ENCODE data around the gene WDR93. TPM values are rescaled to one million over a fixed set of nuclear protein-coding genes. Genes with fewer than 3 reads are reported as not detected.

Gene WDR93
- total RNA-seq, 1 donor, result not detected

DNA sequence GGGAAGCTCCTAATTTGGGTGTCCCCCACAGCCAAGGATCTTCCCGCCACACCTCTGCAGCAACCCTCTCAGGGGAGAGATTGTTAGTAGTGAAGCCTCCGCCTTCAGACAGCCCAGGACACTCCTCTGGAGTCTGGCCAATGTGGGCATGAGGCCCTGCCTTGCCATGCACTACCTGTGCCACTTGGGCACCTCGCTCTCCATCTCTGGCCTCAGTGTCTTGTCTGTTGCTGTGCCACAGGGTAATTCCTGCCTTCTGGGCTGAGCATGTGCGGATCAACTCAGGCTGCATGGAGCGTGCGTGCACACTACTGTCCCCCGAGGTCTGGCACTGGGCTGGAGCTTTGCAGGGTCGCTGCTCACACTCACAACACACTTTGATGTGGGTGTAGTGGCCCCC, 68.4 kb downstream of the WDR93 start:
- Histone ChIP-seq H3K9me3 (ENCODE audit: low read depth, low read length) (no peaks in the 10 kb centered on the region), H3K4me1 (ENCODE audit: insufficient read depth, low read length) (peaks cover 13% of the 10 kb centered on the region), H3K4me3 (ENCODE audit: low read length) (no peak overlapping the region), H3K27me3 (ENCODE audit: insufficient read depth, low read length) (no peaks in the 10 kb centered on the region)

DNA sequence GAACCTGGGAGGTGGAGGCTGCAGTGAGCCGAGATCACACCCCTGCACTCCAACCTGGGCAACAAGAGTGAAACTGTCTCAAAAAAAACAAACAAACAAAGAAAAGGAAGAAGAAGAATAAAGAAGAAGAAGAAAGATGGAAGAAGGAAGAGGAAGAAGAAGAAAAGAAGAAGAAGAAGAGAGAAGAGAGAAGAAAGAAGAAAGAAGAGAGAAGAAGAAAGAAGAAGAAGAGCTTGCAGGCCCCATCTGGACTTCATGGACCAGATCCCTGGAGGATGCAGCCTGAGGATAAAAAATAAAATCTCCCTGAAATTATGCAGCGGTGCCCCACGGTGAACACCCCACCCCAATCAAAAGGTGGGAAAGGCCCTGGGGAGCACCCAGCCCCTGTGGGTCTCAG, 69.2 kb downstream of the WDR93 start:
- H3K4me1 ChIP-seq (ENCODE audit: insufficient read depth, low read length), result peaks cover 14% of the 10 kb centered on the region

DNA sequence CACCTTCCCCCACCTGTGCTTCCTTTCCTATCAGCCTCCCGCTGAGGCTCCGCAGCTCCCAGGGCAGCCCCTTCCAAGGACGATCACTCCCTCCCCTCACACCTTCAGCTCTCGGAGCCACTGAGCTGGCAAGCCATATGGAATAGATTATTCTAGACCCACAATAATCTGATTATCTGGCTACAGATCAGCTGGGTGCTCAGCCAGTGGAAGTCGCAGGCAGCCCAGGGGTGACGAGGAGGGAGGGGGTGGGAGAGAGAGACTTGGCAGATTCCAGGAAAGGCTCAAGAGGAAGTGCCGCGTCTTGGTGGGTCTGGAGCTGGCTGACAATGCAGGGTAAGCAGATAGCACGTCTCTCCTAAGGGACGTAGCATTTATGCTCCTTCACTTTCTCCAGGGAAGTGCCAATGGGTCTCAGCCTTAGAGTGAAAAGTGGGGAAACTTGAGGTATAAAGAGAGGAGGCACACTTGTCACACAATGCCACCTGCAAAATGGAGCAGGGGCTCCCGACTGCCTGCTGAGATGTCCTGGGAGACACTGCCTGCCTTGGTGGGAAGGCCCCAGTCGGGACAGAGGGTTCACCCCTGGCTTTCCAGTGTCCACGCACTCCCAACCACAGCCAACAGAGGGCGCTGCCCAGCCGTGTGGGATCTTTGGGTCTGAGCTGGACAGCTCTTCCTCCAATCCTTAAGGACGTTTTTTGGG, 69.8 kb downstream of the WDR93 start:
- no peaks in the 10 kb centered on the region for H3K27me3 ChIP-seq (ENCODE audit: insufficient read depth, low read length)
- H3K9me3 ChIP-seq (ENCODE audit: low read depth, low read length), result no peaks in the 10 kb centered on the region
- H3K4me1 ChIP-seq (ENCODE audit: insufficient read depth, low read length), result peaks cover 14% of the 10 kb centered on the region
- no peak overlapping the region for H3K4me3 ChIP-seq (ENCODE audit: low read length)

More for the DNA sequence above, 69.2 kb downstream of the WDR93 start:
- Histone ChIP-seq H3K4me3 (ENCODE audit: low read length) (no peak overlapping the region), H3K9me3 (ENCODE audit: low read depth, low read length) (no peaks in the 10 kb centered on the region), H3K27me3 (ENCODE audit: insufficient read depth, low read length) (no peaks in the 10 kb centered on the region)

- no peaks in the 10 kb centered on the region for H3K9me3 ChIP-seq (ENCODE audit: low read depth, low read length)
- H3K4me3 ChIP-seq (ENCODE audit: low read length), result no peak overlapping the region
- H3K27me3 ChIP-seq (ENCODE audit: insufficient read depth, low read length), result no peaks in the 10 kb centered on the region
- H3K4me1 ChIP-seq (ENCODE audit: insufficient read depth, low read length), result peaks cover 14% of the 10 kb centered on the region
These were observed 70.6 kb downstream of the WDR93 start for GRCh38 chr15:89761009-89761831.

DNA sequence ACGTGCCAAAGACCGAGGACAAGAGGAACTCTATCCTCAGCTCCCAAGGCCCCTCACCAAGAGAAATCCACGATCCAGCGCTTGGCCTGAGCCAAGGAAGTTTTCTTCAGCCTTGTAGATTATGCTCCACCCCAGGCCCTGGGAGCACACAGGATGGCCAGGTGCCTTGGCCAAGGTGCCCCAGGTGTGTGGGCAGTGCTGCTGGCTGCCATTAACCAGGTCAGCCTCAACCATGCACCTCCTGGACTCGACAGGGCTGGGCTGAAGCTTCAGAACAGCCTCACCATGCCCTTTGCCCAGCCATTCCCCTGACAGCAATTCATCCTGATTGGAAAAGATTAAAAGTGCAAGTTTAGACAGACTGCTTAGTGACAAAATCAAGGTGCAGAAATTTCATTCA, 71.3 kb downstream of the WDR93 start:
- Histone ChIP-seq H3K4me1 (ENCODE audit: insufficient read depth, low read length) (peaks cover 14% of the 10 kb centered on the region), H3K9me3 (ENCODE audit: low read depth, low read length) (no peaks in the 10 kb centered on the region), H3K27me3 (ENCODE audit: insufficient read depth, low read length) (no peaks in the 10 kb centered on the region), H3K4me3 (ENCODE audit: low read length) (no peak overlapping the region)

DNA sequence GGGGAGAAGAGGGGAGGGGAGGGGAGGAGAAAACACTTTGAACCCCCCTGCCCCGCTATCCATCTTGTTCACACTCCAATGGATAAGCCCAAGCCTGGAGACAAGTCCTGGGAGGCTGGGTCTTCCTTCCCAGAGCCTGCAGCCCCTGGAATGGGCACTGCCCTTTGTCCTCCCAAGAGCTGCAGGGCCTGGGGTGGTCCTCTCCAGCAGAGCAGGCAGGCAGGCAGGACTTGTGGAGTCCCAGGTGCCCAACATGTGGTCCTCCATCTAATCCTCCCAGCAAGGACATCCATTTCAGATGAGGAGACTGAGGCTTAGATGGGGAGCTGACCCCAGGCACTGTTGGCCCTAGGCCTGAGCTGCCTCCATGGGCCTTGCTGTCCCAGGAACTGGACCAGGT, 75.1 kb downstream of the WDR93 start:
- peaks cover 6% of the 10 kb centered on the region for H3K4me1 ChIP-seq (ENCODE audit: insufficient read depth, low read length)
- H3K4me3 ChIP-seq (ENCODE audit: low read length), result no peak overlapping the region
- no peaks in the 10 kb centered on the region for H3K9me3 ChIP-seq (ENCODE audit: low read depth, low read length)
- no peaks in the 10 kb centered on the region for H3K27me3 ChIP-seq (ENCODE audit: insufficient read depth, low read length)

DNA sequence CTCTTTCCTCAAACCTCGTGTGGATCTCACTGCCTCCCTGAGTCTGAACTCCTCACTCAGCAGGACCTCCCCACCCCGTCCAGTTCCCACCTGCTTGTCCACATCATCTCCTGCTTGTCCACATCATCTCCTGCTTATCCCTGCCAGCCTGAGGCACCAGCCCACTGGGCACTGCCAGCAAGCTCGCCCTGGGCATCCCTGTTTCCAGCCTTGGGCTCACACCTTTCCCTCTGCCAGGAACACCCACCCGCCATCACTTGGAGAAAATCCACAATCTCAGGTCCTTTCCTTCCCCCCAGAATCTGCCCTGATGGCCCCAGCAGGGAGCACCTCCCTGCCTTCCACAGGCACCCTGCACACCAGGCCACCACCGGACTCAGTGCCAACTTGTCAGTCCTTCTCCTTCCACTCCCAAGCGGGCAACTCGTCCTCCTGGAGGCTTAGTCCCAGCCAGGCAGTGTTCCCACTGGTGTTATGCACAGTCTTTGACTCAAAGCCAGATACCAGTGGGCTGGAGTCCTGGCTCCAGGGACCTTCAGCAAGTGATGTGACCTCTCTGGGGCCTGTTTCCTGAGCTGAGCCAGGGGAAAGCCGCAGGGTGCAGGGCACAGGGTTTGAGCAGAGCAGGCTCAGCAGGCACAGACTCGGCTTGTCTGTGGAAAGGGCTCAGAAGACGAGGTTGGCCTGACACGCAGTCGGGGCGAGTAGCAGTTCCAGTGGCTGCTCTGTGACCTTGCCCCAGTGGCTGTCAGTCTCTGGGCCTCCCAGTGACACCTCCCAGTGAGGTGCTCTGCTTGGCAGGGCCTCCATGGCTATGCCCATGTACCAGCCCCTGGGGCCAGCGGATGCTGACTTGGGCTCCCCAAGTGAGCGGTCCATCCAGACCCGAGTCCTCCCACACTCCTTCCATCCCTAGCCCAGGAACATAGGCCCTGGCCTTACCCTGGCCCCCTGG, 76.0 kb downstream of the WDR93 start:
- H3K4me1 ChIP-seq (ENCODE audit: insufficient read depth, low read length), result peaks cover 5% of the 10 kb centered on the region
- no peaks in the 10 kb centered on the region for H3K27me3 ChIP-seq (ENCODE audit: insufficient read depth, low read length)
- H3K9me3 ChIP-seq (ENCODE audit: low read depth, low read length), result no peaks in the 10 kb centered on the region
- H3K4me3 ChIP-seq (ENCODE audit: low read length), result no peak overlapping the region

GRCh38 chr15:89767411-89767915, 76.9 kb downstream of the WDR93 start:
- H3K4me3 ChIP-seq (ENCODE audit: low read length), result no peak overlapping the region
- H3K27me3 ChIP-seq (ENCODE audit: insufficient read depth, low read length), result no peaks in the 10 kb centered on the region
- H3K9me3 ChIP-seq (ENCODE audit: low read depth, low read length), result no peaks in the 10 kb centered on the region
- H3K4me1 ChIP-seq (ENCODE audit: insufficient read depth, low read length), result peaks cover 5% of the 10 kb centered on the region

GRCh38 chr15:89768071-89768500, 77.5 kb downstream of the WDR93 start:
- peaks cover 5% of the 10 kb centered on the region for H3K4me1 ChIP-seq (ENCODE audit: insufficient read depth, low read length)
- H3K4me3 ChIP-seq (ENCODE audit: low read length), result no peak overlapping the region
- no peaks in the 10 kb centered on the region for H3K9me3 ChIP-seq (ENCODE audit: low read depth, low read length)
- H3K27me3 ChIP-seq (ENCODE audit: insufficient read depth, low read length), result no peaks in the 10 kb centered on the region

DNA sequence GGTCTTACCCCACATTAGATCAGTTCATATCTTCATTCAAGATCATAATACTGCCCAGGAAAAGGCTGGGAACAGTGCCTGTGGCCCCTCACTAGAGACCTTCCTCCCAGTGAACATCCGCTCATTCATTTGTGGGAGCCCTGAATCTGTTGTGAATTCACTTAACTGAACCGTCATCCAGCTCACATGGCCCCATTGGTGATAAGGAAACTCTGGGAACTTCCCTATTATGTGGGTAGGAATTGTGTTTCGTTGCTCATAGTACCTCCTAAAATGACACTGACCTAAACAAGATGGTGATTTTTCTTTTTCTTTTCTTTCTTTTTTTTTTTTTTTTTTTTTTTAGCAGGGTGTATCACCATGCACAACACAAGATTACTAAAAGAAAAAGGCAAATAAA, 78.8 kb downstream of the WDR93 start:
- H3K9me3 ChIP-seq (ENCODE audit: low read depth, low read length), result no peaks in the 10 kb centered on the region
- H3K4me3 ChIP-seq (ENCODE audit: low read length), result no peak overlapping the region
- H3K4me1 ChIP-seq (ENCODE audit: insufficient read depth, low read length), result no peaks in the 10 kb centered on the region
- H3K27me3 ChIP-seq (ENCODE audit: insufficient read depth, low read length), result no peaks in the 10 kb centered on the region

GRCh38 chr15:89770041-89770440, 79.4 kb downstream of the WDR93 start:
- no peaks in the 10 kb centered on the region for H3K27me3 ChIP-seq (ENCODE audit: insufficient read depth, low read length)

GRCh38 chr15:89772932-89773583, 82.4 kb downstream of the WDR93 start:
- Histone ChIP-seq H3K4me3 (ENCODE audit: low read length) (no peak overlapping the region), H3K27me3 (ENCODE audit: insufficient read depth, low read length) (peaks cover 3% of the 10 kb centered on the region), H3K4me1 (ENCODE audit: insufficient read depth, low read length) (peaks cover 20% of the 10 kb centered on the region), H3K9me3 (ENCODE audit: low read depth, low read length) (no peaks in the 10 kb centered on the region)

More at GRCh38 chr15:89770041-89770440, 79.4 kb downstream of the WDR93 start:
- Histone ChIP-seq H3K9me3 (ENCODE audit: low read depth, low read length) (no peaks in the 10 kb centered on the region), H3K4me1 (ENCODE audit: insufficient read depth, low read length) (no peaks in the 10 kb centered on the region), H3K4me3 (ENCODE audit: low read length) (no peak overlapping the region)

DNA sequence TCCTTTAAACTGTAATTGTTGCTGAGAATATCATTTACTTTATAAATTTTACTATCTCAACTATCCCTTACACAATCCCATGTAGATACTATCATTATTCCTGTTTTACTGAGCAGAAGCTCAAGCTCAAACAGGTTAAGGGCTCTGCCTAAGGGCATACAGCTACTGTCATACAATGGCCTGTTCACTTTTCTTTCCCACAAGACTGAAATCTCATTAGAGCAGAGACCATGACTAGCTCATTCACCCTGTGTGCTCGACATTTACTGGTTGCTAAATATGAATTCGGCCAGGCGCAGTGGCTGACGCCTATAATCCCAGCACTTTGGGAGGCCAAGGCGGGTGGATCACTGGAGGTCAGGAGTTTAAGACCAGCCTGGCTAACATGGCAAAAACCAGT, 83.9 kb downstream of the WDR93 start:
- H3K4me1 ChIP-seq (ENCODE audit: insufficient read depth, low read length), result peaks cover 20% of the 10 kb centered on the region
- H3K9me3 ChIP-seq (ENCODE audit: low read depth, low read length), result no peaks in the 10 kb centered on the region
- peaks cover 3% of the 10 kb centered on the region for H3K27me3 ChIP-seq (ENCODE audit: insufficient read depth, low read length)
- H3K4me3 ChIP-seq (ENCODE audit: low read length), result no peak overlapping the region

GRCh38 chr15:89775815-89776214, 85.2 kb downstream of the WDR93 start:
- Histone ChIP-seq H3K9me3 (ENCODE audit: low read depth, low read length) (no peaks in the 10 kb centered on the region), H3K4me1 (ENCODE audit: insufficient read depth, low read length) (peaks cover 28% of the 10 kb centered on the region), H3K27me3 (ENCODE audit: insufficient read depth, low read length) (peaks cover 3% of the 10 kb centered on the region), H3K4me3 (ENCODE audit: low read length) (no peak overlapping the region)

All from mononuclear cell (primary cell).